Aorta (tissue), 5 donors: ENCODE data around the gene ADCY1. TPM values are rescaled to one million over a fixed set of nuclear protein-coding genes. Genes with fewer than 3 reads are reported as not detected.
"Not testable (repeated sequence)": the region's sequence is repeated elsewhere in the genome, so short reads cannot be mapped to it uniquely, and the experiment has no call there.

ENCODE experiments used
- ATAC-seq: fragments of 200-7000 bp; cut with Tn5 transposase; one replicate; pipeline ENCODE4 v1.9.1; 2022; ENCODE audit warnings: moderate library complexity; ENCODE audit not compliant: low FRiP score
- DNase-seq, 2 donors: peaks; one replicate each; pipeline ENCODE4 v3.0.0-alpha.2; 2020
- H3K27ac ChIP-seq, 2 donors: one replicate each; pipeline ENCODE4 v1.5.1; 2013; ENCODE audit warnings: low read length in 2 of 2, mild to moderate bottlenecking in 2 of 2, moderate library complexity in 2 of 2, control low read depth in 1 of 2, inconsistent platforms in 1 of 2, low read depth in 1 of 2
- H3K27me3 ChIP-seq, 2 donors: one replicate each; pipeline ENCODE4 v1.6.1; 2013; ENCODE audit warnings: control low read depth in 1 of 2, low read length in 1 of 2, mild to moderate bottlenecking in 1 of 2, moderate library complexity in 1 of 2; ENCODE audit not compliant: insufficient read depth in 2 of 2, control insufficient read depth in 1 of 2
- H3K36me3 ChIP-seq, 2 donors: one replicate each; pipeline ENCODE4 v1.6.1; 2013; ENCODE audit warnings: control low read depth in 1 of 2, low read length in 1 of 2, mild to moderate bottlenecking in 1 of 2; ENCODE audit not compliant: insufficient read depth in 2 of 2, control insufficient read depth in 1 of 2
- H3K4me1 ChIP-seq, 2 donors: one replicate each; pipeline ENCODE4 v1.6.1; 2013; ENCODE audit warnings: low read length in 2 of 2, control low read depth in 1 of 2, mild to moderate bottlenecking in 1 of 2, moderate library complexity in 1 of 2; ENCODE audit not compliant: insufficient read depth in 2 of 2, control insufficient read depth in 1 of 2
- H3K4me3 ChIP-seq, 2 donors: one replicate each; pipeline ENCODE4 v1.5.1; 2013; ENCODE audit warnings: low read length in 2 of 2, control low read depth in 1 of 2, mild to moderate bottlenecking in 1 of 2
- H3K9me3 ChIP-seq: one replicate; pipeline ENCODE4 v1.6.1; 2013; ENCODE audit warnings: mild to moderate bottlenecking, low read length; ENCODE audit not compliant: control insufficient read depth
- WGBS, 2 donors: extraction: QIAGEN DNeasy Blood & Tissue Kit; methylation state at CpG; one replicate each; pipeline ENCODE4 v1.1.7; 2013; 5-methylcytosine and 5-hydroxymethylcytosine counted together
- intact Hi-C, 2 donors: fragments of 100-400 bp; cut with DNase I; formaldehyde crosslinking; loops; one replicate each; pipeline versions ENCODE4 v1.14.2 to v1.15.0; 2022
- polyA plus RNA-seq, 2 donors: library from polyadenylated mRNA; stranded (reverse); fragments of 200-250 nt; gene quantifications; one replicate each; pipeline ENCODE4 v1.2.3, GENCODE V29; 2013
- total RNA-seq, 2 donors: library from RNA; stranded (reverse); fragmentation: NEBNext Ultra II Directional; extraction: Animal tissue kit (Norgen Biotek cat#: 25700); gene quantifications; one replicate each; pipeline ENCODE4 v1.2.1, GENCODE V29; 2021
- donor health status: healthy with polysubstance abuse.
- donor health status: Bipolar disorder and iron deficiency.
- donor health status: DM: no; HTN: no; CAD: no.
- donor health status: DM: no; HTN: no; CAD: no.
- donor health status: DM: yes; HTN: yes; CAD: no.

ADCY1 gene
- total and polyA plus RNA-seq, 4 donors: 0.20 to 5.8 (median 1.8) TPM

DNA sequence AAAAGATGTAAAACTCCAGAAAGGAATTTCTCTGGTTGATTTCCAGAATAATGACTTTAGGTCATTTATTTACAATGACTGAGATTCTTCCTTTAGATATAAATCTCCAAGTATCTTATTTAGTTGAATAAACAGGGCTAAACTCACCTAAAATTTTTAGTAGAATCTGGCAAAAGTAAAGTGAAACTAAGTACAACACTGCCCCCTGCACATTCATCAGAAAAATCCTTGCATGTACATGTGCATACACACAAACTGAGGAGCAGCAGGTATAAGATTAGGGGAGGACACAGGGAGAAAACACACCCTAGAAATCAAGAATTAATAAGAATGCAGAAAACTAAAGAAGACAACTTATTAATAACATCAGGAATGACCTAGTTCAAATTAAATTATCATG is 174.8 kb downstream of the ADCY1 start:
- H3K4me3 ChIP-seq, intact Hi-C loops, H3K9me3 ChIP-seq, H3K27me3 ChIP-seq, H3K36me3 ChIP-seq, H3K4me1 ChIP-seq, DNase-seq, ATAC-seq, H3K27ac ChIP-seq: not testable (repeated sequence)

DNA sequence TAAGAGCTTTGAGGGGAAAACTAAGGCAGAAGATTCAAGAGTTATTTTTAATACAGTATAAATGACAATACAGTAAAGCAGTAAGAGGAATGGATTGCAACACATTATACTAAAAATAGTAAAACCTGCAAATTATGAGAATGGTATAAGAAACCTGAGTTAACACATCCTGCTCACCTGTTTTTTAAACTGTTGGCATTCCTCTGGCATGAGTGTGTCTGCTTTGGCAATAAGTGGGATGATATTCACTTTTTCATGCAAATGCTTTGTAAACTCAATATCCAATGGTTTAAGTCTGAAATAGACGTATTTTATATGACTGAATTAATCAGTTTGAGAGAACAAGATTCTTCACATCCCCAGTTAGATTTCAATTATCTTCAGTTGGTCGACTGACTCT is 177.2 kb downstream of the ADCY1 start:
- H3K9me3 ChIP-seq, ATAC-seq, H3K4me1 ChIP-seq, DNase-seq, H3K4me3 ChIP-seq, intact Hi-C loops, H3K36me3 ChIP-seq, H3K27ac ChIP-seq, H3K27me3 ChIP-seq: not testable (repeated sequence)
- WGBS, 2 donors: 93% methylated on average over 2 of the region's 2 CpGs

DNA sequence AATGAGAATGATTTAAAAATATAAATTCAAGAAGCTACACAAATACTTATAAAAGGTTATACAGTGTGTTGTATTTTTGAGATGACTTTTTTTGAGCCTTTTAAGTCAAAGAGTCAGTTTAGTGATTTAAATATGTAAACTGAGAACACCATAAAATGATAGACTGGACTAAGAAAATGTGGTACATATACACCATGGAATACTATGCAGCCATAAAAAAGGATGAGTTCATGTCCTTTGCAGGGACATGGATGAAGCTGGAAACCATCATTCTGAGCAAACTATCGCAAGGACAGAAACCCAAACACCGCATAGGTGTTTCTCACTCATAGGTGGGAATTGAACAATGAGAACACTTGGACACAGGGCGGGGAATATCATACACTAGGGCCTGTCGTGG is 182.2 kb downstream of the ADCY1 start:
- intact Hi-C loops, H3K27me3 ChIP-seq, H3K27ac ChIP-seq, H3K4me3 ChIP-seq, DNase-seq, H3K9me3 ChIP-seq, ATAC-seq, H3K36me3 ChIP-seq, H3K4me1 ChIP-seq: not testable (repeated sequence)
- WGBS, 2 donors: 86 to 94% methylated on average over 2 to 3 of the region's 4 CpGs

DNA sequence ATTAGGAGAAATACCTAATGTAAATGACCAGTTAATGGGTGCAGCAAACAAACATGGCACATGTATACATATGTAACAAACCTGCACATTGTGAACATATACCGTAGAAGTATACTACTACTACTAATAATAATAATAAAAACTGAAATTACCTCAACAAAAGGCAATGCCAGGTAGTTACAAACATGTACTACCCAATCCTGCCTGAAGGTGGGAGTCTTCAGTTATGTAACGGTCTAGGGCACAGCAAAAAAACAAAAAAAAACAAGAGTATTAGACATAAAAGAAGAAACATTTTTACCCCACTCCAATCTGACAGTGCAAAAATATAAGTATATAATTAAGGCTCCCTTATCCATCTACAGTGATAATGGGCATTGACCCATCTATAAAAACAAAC is 182.6 kb downstream of the ADCY1 start:
- DNase-seq, H3K4me1 ChIP-seq, H3K9me3 ChIP-seq, H3K27me3 ChIP-seq, intact Hi-C loops, H3K27ac ChIP-seq, H3K4me3 ChIP-seq, ATAC-seq, H3K36me3 ChIP-seq: not testable (repeated sequence)
- WGBS, 2 donors: 47 to 54% methylated on average over 2 of the region's 2 CpGs

DNA sequence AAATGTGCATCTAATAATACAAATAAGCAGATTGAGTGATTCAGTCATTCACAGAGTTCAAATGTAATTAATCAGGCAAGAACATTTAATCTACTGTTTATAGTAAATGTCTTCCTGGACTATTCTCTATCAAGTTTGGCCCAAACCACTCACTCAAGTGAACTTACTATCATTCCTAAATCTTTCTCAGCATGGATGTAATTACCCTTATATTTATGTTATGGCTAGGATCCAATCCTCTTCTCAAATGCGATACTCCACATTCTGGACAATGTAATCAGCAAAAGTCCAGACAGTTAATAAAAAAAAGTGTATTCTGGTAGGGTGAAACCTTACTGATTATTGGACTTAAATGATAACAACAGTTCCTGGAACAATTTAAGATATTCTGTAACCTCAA is 185.3 kb downstream of the ADCY1 start:
- intact Hi-C loops, H3K36me3 ChIP-seq, DNase-seq, H3K4me3 ChIP-seq, H3K27ac ChIP-seq, H3K27me3 ChIP-seq, ATAC-seq, H3K4me1 ChIP-seq, H3K9me3 ChIP-seq: not testable (repeated sequence)
- WGBS, 2 donors: 47 to 56% methylated on average over 1 of the region's 1 CpG

DNA sequence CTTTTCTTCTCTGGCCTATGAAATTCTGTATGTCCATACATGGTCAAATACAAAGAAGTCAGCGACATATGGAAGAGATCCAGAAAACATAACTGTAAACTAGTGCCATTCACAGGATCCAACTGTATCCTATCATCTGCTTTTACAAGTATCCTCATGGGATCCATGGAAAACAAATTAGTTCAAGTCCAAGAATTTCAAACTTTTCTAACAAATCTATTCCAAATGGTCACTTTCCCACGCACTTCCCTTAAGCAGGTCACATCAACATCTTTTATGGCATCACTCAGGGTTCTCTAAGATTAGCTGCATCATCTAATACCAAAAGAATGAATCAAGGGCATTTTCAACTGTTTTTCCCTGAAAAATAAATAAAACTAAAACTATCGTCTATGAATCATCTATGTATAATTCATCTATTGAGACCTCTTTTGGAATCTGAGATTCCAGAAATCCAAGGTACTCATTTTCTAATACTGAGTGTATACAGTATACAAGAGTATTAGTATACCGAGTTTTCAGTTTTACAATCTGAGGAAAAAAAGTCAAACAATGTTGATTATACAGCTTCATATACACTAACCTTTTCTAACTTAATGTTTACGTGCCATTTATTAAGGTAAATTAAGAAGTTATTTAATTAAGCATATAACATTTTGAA is 187.5 kb downstream of the ADCY1 start:
- peak; percentile 67 for ATAC-seq
- H3K9me3 ChIP-seq, H3K36me3 ChIP-seq, intact Hi-C loops, H3K4me3 ChIP-seq, DNase-seq, H3K4me1 ChIP-seq, H3K27me3 ChIP-seq, H3K27ac ChIP-seq: not testable (repeated sequence)
- 21 to 29% methylated on average over 5 of the region's 5 CpGs for WGBS, 2 donors

DNA sequence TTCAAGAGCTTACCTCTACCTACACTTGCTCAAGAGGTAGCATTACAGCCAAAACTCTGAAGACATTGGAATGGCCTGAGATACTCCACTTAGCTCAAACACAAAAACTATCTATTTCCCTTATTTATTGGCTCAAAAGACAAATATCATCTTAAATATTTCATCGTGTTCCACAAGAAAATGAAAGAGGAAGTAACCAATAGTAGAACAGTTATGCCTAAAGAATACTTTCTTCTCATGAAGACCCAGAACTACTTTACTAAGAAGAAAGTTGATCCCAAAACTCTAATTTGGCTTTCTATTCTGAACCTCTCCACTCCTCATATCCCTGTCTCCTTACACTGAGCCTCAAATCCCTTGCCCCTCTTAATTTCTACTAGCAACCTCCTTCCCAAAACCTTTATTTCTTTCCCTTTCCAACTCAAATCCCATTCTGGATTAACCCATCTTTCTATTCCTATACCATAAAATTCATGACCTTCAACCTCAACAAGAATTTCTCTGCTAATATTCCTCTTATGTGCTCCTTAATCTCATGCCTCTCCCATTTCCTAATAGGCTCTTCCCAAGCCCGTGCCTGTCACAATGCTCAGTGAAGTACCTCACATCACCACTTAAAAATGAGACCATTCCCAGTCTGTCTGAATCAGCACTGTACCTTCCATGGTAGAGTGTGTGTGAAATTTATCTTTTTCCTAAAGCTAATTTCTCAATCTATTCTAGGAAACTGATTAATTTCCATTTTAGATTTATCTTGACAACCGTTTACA is 188.2 kb downstream of the ADCY1 start:
- DNase-seq, H3K9me3 ChIP-seq, H3K27me3 ChIP-seq, H3K4me1 ChIP-seq, H3K4me3 ChIP-seq, H3K36me3 ChIP-seq, intact Hi-C loops: not testable (repeated sequence)
- 16 to 29% methylated on average over 3 of the region's 3 CpGs for WGBS, 2 donors
- ATAC-seq: peak; percentile 74
- peak overlapping the region in 1 of 2 donors; percentile 57 for H3K27ac ChIP-seq

DNA sequence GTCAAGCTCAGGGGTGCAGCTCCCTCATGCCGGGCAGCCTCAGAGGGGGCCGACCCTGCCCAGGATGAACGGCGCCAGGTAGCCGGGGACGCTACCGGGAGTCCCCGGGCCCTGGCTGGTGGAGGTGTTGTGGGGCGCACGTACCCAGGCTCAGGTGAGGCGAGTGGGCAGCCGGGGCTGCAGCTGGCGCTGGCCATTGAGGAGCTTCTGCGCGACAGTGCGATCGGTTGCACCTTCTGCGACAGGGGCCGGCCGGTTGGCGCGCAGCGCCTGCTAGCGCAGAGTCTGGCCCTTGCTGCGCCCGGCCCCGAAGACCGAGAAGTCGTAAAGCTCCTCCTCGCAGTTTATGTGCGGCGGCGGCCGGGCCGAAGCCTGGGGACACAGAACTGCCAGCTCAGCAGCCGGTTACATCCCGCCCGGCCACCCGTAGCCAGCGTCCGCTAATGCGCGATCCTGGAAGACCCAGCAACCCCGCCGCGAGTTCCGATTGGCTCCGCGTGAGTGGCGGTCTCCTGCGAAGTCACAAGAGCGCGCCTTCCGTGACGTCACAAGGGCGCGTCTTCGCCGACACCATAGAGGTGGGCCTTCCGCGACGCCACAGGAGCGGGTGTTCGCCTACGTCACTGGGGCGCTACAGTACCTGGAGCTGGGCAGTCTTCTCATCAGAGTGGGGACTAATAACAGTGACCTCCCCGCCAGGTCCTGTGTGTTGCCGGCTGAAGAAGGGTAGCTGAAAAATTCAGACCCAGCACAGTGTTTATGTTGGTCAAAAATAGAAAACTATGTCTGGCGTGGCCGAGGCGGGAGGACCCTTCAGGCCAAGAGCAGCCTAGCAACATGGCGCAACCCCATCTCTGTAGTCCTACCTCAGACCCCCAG is 194.6 kb downstream of the ADCY1 start:
- H3K9me3 ChIP-seq, H3K4me1 ChIP-seq, H3K27me3 ChIP-seq, H3K36me3 ChIP-seq, intact Hi-C loops: not testable (repeated sequence)
- DNase-seq (peak; percentile 99 to 100), ATAC-seq (peak; percentile 100)
- 0% methylated on average over 68 to 72 of the region's 72 CpGs for WGBS, 2 donors
- Histone ChIP-seq H3K4me3 (peak overlapping the region in 1 of 2 donors; percentile 75), H3K27ac (peak overlapping the region; percentile 72 to 79)
